NB4 (cell line): Measurements from ENCODE around the gene BACH2.

ENCODE experiments used
- DNase-seq: peaks from one replicate; pipeline ENCODE4 v3.0.0; 2010; ENCODE audit warnings: low read depth
- H3K4me3 ChIP-seq: one replicate; pipeline ENCODE4 v1.5.1; 2011; ENCODE audit warnings: mild to moderate bottlenecking, low read depth, low read length, moderate library complexity
- MYC ChIP-seq: IDR thresholded peaks from 2 replicates; pipeline ENCODE4 v1.6.1; 2011; ENCODE audit warnings: low read depth, low read length
- POLR2A ChIP-seq: IDR thresholded peaks from 2 replicates; pipeline ENCODE4 v1.6.1; 2011; ENCODE audit warnings: mild to moderate bottlenecking; ENCODE audit not compliant: insufficient read length; ENCODE audit errors: extremely low read depth
- TF ChIP-seq, protein P1 (sequence below): IDR thresholded peaks from one replicate; pipeline ENCODE4 v1.5.1; 2012; ENCODE audit warnings: low read depth, low read length
- TF ChIP-seq, protein P2 (sequence below): IDR thresholded peaks from 2 replicates; pipeline ENCODE4 v1.6.1; 2011; ENCODE audit warnings: low read depth, low read length

The BACH2 gene

DNA sequence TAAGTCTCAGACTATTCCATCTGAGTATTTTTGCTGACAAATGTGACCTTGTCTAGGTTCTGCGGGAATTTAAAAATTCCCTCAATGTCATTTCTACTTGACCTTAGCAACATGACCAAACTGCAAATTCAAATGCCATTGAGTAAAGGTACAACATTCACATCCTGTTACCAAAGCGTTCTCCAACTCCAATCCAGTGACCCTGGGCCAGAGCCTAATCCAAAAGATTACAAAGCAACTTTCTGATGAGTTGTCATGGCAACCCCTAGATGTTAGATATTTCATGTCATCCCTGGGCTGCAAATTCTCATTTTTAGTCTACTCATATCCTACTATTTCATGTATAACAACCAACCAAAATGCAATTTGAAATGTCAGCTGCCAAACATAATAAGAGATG lies 65.3 kb downstream of the BACH2 start:
- no peak for DNase-seq
- no peak overlapping the region for H3K4me3 ChIP-seq
- no peak for TF ChIP-seq POLR2A
- TF ChIP-seq, protein P1, sequence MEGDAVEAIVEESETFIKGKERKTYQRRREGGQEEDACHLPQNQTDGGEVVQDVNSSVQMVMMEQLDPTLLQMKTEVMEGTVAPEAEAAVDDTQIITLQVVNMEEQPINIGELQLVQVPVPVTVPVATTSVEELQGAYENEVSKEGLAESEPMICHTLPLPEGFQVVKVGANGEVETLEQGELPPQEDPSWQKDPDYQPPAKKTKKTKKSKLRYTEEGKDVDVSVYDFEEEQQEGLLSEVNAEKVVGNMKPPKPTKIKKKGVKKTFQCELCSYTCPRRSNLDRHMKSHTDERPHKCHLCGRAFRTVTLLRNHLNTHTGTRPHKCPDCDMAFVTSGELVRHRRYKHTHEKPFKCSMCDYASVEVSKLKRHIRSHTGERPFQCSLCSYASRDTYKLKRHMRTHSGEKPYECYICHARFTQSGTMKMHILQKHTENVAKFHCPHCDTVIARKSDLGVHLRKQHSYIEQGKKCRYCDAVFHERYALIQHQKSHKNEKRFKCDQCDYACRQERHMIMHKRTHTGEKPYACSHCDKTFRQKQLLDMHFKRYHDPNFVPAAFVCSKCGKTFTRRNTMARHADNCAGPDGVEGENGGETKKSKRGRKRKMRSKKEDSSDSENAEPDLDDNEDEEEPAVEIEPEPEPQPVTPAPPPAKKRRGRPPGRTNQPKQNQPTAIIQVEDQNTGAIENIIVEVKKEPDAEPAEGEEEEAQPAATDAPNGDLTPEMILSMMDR = no peak
- no peak for TF ChIP-seq MYC
- TF ChIP-seq, protein P2, sequence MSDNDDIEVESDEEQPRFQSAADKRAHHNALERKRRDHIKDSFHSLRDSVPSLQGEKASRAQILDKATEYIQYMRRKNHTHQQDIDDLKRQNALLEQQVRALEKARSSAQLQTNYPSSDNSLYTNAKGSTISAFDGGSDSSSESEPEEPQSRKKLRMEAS = no peak

DNA sequence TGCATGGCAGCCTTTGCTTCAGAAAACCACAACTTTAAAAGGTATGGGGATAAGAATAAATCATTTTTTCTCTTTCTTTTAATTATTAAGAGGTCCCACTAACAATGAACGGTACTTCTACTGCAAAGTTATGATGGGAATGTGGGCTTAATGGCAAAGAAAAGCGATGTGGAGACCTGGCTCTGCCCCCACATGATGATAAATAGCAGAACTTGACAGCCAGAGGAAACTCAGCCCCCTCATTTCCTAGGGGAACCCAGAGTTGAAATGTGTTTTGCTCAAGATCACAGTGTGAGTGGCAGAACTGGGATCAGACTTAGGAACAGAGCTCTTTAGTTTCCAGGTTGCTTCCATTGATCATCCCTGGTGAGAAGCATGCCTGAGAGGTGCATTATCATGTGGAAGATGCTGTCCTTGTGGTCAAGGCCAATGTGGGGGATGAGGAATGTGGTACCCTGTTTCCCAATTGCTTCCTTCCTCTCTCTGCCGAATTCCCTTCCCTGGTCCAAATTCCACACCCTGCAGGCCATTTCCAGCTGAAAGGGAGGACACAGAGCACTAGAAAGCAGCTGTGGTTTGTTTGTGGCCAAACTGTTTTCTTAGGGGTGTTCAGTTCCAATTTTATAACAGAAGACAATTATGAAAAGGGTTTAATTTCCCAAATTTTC lies 66.0 kb downstream of the BACH2 start:
- DNase-seq = no peak
- TF ChIP-seq, protein P1 = no peak
- TF ChIP-seq POLR2A = no peak
- TF ChIP-seq, protein P2 = no peak
- no peak for TF ChIP-seq MYC
- H3K4me3 ChIP-seq = no peak overlapping the region

DNA sequence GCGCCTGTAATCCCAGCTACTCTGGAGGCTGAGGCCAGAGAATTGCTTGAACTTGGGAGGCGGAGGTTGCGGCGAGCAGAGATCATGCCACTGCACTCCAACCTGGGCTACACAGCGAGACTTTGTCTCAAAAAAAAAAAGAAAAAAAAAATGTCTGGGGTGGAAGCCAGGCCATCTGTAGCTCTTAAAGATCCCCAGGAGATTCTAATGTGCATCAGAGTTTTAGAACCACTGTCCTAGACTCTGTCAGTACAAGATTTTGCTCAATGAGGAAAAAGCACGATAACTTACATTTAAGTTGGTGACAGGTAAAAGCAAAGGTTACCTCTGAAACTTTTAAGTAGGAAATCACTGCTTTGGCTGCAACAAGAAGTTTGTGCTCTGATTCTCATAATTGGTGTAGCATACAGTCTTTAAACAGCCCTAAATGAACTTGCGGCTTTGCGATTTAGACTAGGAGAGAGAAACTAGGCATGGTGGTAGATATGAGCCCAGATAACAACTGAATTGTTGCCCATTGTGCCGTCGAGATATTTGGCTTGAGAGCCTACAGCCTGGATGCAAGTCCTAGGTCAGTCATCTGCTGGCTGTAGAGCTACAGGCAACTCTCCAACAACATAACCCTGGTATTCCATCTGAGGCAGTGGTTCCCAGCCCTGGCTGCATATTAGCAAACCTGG lies 67.2 kb downstream of the BACH2 start:
- no peak overlapping the region for H3K4me3 ChIP-seq
- DNase-seq = no peak
- TF ChIP-seq, protein P1 = no peak
- TF ChIP-seq, protein P2 = no peak
- TF ChIP-seq POLR2A = no peak
- TF ChIP-seq MYC = no peak

DNA sequence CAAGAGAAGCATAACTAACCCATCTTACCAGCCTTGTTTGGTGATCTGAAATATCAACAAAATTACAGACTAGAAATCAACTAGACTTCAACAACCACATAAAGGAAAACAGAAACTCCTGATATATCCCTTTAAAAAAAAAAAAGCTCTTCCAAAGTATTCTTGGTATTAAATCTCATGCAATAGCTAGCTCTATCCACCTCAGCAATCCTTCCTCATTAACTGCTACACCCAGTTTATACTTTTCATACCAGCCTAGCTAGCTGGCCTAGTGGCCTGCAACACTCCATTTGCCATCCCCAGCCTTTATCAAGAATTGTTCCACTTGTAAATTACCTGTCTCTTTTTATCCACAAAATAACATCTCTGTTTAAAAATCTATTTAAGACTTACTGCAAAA lies 69.0 kb downstream of the BACH2 start:
- no peak overlapping the region for H3K4me3 ChIP-seq
- no peak for DNase-seq
- TF ChIP-seq, protein P1 = no peak
- TF ChIP-seq MYC = no peak

DNA sequence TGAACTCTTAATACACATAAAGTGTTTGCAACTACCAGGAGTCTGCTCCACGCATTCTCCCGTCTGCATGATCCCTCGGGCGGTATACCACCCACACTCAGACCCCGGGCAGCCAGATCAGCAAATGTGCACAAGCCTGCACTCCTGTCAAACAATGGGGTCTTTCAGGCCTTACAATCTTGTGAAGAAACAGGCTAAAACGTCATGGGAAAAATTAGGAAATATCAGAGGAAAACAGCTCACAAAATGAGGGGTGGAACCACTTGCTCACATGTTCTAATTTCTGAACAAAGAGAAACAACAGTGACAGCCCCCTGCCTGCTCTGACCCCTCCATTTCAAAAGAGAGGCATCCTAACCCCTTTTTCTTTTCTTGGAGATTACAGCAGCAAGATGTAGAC lies 69.4 kb downstream of the BACH2 start:
- DNase-seq = no peak
- TF ChIP-seq MYC (no peak), POLR2A (no peak)
- TF ChIP-seq, protein P1 = no peak
- TF ChIP-seq, protein P2 = no peak
- no peak overlapping the region for H3K4me3 ChIP-seq
